HCT116 (cell line): ENCODE data around the gene COPS9. TPM values are rescaled to one million over a fixed set of nuclear protein-coding genes. Genes with fewer than 3 reads are reported as not detected.

Source experiments
- ATAC-seq: fragments of 200-7000 bp; cut with Tn5 transposase; 2 replicates; pipeline ENCODE4 v1.9.1; 2020; ENCODE audit warnings: mild to moderate bottlenecking, moderate library complexity
- BruUV-seq: library from RNA; stranded (reverse); fragments of 400-500 nt; replicated peaks from 2 replicates; lab custom pipeline; 2021; lab: Mats Ljungman, UMichigan
- CTCF ChIA-PET: fragments of 300-600 bp; sonication (Branson Sonifier 250); formaldehyde crosslinking; loops from one replicate; lab custom pipeline; 2021; ENCODE audit warnings: antibody characterized with exemption; lab: Charles Lee
- POLR2A ChIA-PET: fragments of 300-600, 350-600 bp; sonication (Branson Sonifier 250); formaldehyde crosslinking; loops from one replicate; lab custom pipeline; 2021; ENCODE audit warnings: antibody characterized with exemption; lab: Charles Lee
- RAD21 ChIA-PET, 2 experiments: fragments of 300-600 bp; sonication (Branson Sonifier 250); formaldehyde crosslinking; loops; one replicate each; lab custom pipeline; 2023; ENCODE audit warnings: low total read pairs in 2 of 2; ENCODE audit not compliant: uncharacterized antibody in 2 of 2, unreplicated experiment in 2 of 2, low non-redundant PET in 1 of 2; lab: Charles Lee
- DNase-seq: peaks from one replicate; pipeline ENCODE4 v3.0.0-alpha.2; 2010; ENCODE audit warnings: low read depth, low spot score
- H2AFZ ChIP-seq: fragments of 200-600 bp; shearing (Covaris generic), sonication (generic); 2 replicates; pipeline ENCODE4 v1.6.1; 2017; ENCODE audit warnings: low read depth, mixed run types, mixed read lengths, antibody characterized with exemption, low read length; ENCODE audit not compliant: poor library complexity, severe bottlenecking
- H3K27ac ChIP-seq: 2 replicates; pipeline ENCODE4 v1.5.1; 2012; ENCODE audit warnings: low read depth, low read length
- H3K27me3 ChIP-seq: fragments of 200-600 bp; sonication (generic); 2 replicates; pipeline ENCODE4 v1.6.1; 2016; ENCODE audit warnings: mixed run types, low read length, mixed read lengths; ENCODE audit not compliant: insufficient read depth
- H3K36me3 ChIP-seq, 2 experiments: fragments of 200-500 bp in 1 of 2; fragments of 200-600 bp in 1 of 2; sonication (Bioruptor generic) in 1 of 2; sonication (generic) in 1 of 2; 2 replicates each; pipeline versions ENCODE4 v1.5.1 to v1.6.1; 2014 to 2016; ENCODE audit warnings: low read length in 2 of 2, inconsistent platforms in 1 of 2, mixed read lengths in 1 of 2, mixed run types in 1 of 2; ENCODE audit not compliant: insufficient read depth in 2 of 2, control insufficient read depth in 1 of 2
- H3K4me1 ChIP-seq, 2 experiments: fragments of 200-600 bp in 1 of 2; sonication (generic) in 1 of 2; 2 replicates each; pipeline versions ENCODE4 v1.5.1 to v1.6.1; 2012 to 2017; ENCODE audit warnings: low read length in 2 of 2, inconsistent platforms in 1 of 2, mild to moderate bottlenecking in 1 of 2, mixed read lengths in 1 of 2, mixed run types in 1 of 2, moderate library complexity in 1 of 2; ENCODE audit not compliant: insufficient read depth in 2 of 2, control insufficient read depth in 1 of 2
- H3K4me2 ChIP-seq: fragments of 200-600 bp; sonication (generic); 2 replicates; pipeline ENCODE4 v1.6.1; 2017; ENCODE audit warnings: mixed run types, low read length, mixed read lengths
- H3K4me3 ChIP-seq, 2 experiments: fragments of 200-600 bp in 1 of 2; sonication (generic) in 1 of 2; replicated peaks in 1 of 2; 2 replicates each; pipeline ENCODE4 v1.5.1; 2011 to 2016; ENCODE audit warnings: low read length in 2 of 2, control low read depth in 1 of 2, low read depth in 1 of 2, mild to moderate bottlenecking in 1 of 2, mixed read lengths in 1 of 2, mixed run types in 1 of 2
- H3K79me2 ChIP-seq: fragments of 200-600 bp; sonication (generic); 2 replicates; pipeline ENCODE4 v1.6.1; 2017; ENCODE audit warnings: mild to moderate bottlenecking, mixed run types, low read length, moderate library complexity, mixed read lengths; ENCODE audit not compliant: insufficient read depth
- H3K9ac ChIP-seq: fragments of 200-600 bp; sonication (generic); 2 replicates; pipeline ENCODE4 v1.6.1; 2016; ENCODE audit warnings: low read length, mixed read lengths
- H3K9me2 ChIP-seq: fragments of 200-600 bp; sonication (generic), shearing (Covaris generic); 2 replicates; pipeline ENCODE4 v1.6.1; 2017; ENCODE audit warnings: mixed run types, mild to moderate bottlenecking, moderate library complexity; ENCODE audit not compliant: insufficient read depth
- H3K9me3 ChIP-seq, 2 experiments: fragments of 200-500 bp in 1 of 2; fragments of 200-600 bp in 1 of 2; sonication (Bioruptor generic) in 1 of 2; sonication (generic) in 1 of 2; 2 replicates each; pipeline ENCODE4 v1.6.1; 2014 to 2017; ENCODE audit warnings: low read length in 2 of 2, mixed read lengths in 2 of 2, inconsistent platforms in 1 of 2, low read depth in 1 of 2, mild to moderate bottlenecking in 1 of 2, mixed run types in 1 of 2, moderate library complexity in 1 of 2; ENCODE audit not compliant: control insufficient read depth in 1 of 2, insufficient read depth in 1 of 2
- H4K20me1 ChIP-seq: fragments of 200-600 bp; sonication (generic), shearing (Covaris generic); 2 replicates; pipeline ENCODE4 v1.6.1; 2017; ENCODE audit warnings: mixed run types, mild to moderate bottlenecking, moderate library complexity; ENCODE audit not compliant: insufficient read depth
- CBX3 ChIP-seq: IDR thresholded peaks from 2 replicates; pipeline ENCODE4 v1.6.1; 2012; ENCODE audit warnings: low read depth
- CEBPB ChIP-seq: IDR thresholded peaks from 2 replicates; pipeline ENCODE4 v1.6.1; 2012; ENCODE audit warnings: low read depth
- CTCF ChIP-seq, 3 experiments: fragments of 200-600 bp in 1 of 3; sonication (generic) in 1 of 3; IDR thresholded peaks in 2 of 3; conservative IDR thresholded peaks in 1 of 3; 2 replicates each; pipeline ENCODE4 v1.5.1; 2012 to 2017; ENCODE audit warnings: low read depth in 2 of 3, low read length in 2 of 3, antibody characterized with exemption in 1 of 3, borderline replicate concordance in 1 of 3, control low read depth in 1 of 3, mild to moderate bottlenecking in 1 of 3, mixed read lengths in 1 of 3, mixed run types in 1 of 3, moderate library complexity in 1 of 3; ENCODE audit not compliant: insufficient read depth in 1 of 3
- EGR1 ChIP-seq: IDR thresholded peaks from 2 replicates; pipeline ENCODE4 v1.6.1; 2012; ENCODE audit warnings: low read depth
- EZH2phosphoT487 ChIP-seq: fragments of 200-600 bp; IDR thresholded peaks from 2 replicates; pipeline ENCODE4 v1.6.1; 2018; ENCODE audit warnings: antibody characterized with exemption, borderline replicate concordance
- JUND ChIP-seq: IDR thresholded peaks from 2 replicates; pipeline ENCODE4 v1.6.1; 2012
- MAX ChIP-seq: IDR thresholded peaks from 2 replicates; pipeline ENCODE4 v1.6.1; 2012
- POLR2A ChIP-seq: IDR thresholded peaks from 2 replicates; pipeline ENCODE4 v1.7.0; 2011; ENCODE audit warnings: borderline replicate concordance; ENCODE audit not compliant: insufficient read depth, insufficient read length; ENCODE audit errors: extremely low read depth
- POLR2AphosphoS5 ChIP-seq: IDR thresholded peaks from 2 replicates; pipeline ENCODE4 v1.6.1; 2011; ENCODE audit warnings: mild to moderate bottlenecking, low read depth, low read length, moderate library complexity
- RAD21 ChIP-seq: IDR thresholded peaks from 2 replicates; pipeline ENCODE4 v1.6.1; 2012; ENCODE audit warnings: low read depth, mild to moderate bottlenecking
- SP1 ChIP-seq: IDR thresholded peaks from 2 replicates; pipeline ENCODE4 v1.6.1; 2012; ENCODE audit warnings: low read depth
- SRF ChIP-seq: IDR thresholded peaks from 2 replicates; pipeline ENCODE4 v1.6.1; 2012; ENCODE audit warnings: low read depth
- TCF7L2 ChIP-seq: IDR thresholded peaks from 2 replicates; pipeline ENCODE4 v1.7.0; 2011; ENCODE audit warnings: borderline replicate concordance, inconsistent platforms; ENCODE audit not compliant: insufficient read depth, insufficient read length; ENCODE audit errors: extremely low read depth
- YY1 ChIP-seq: IDR thresholded peaks from 2 replicates; pipeline ENCODE4 v1.6.1; 2011; ENCODE audit warnings: low read length, low read depth, moderate library complexity, mild to moderate bottlenecking; ENCODE audit not compliant: insufficient replicate concordance; ENCODE audit errors: extremely low read depth
- ZFX ChIP-seq: fragments of 450-650 bp; IDR thresholded peaks from 2 replicates; pipeline ENCODE4 v1.6.1; 2017
- intact Hi-C: fragments of 100-400 bp; cut with micrococcal nuclease; formaldehyde crosslinking; loops from 2 replicates; pipeline ENCODE4 v1.10.0; 2022
- total RNA-seq: library from RNA; stranded (reverse); gene quantifications from one replicate; pipeline ENCODE4 v1.2.1, GENCODE V29; 2021; ENCODE audit not compliant: unreplicated experiment
- TF ChIP-seq, protein P1 (sequence below): IDR thresholded peaks from 2 replicates; pipeline ENCODE4 v1.6.1; 2012
- TF ChIP-seq, protein P2 (sequence below): IDR thresholded peaks from 2 replicates; pipeline ENCODE4 v1.6.1; 2012; ENCODE audit warnings: low read depth

COPS9 gene
- total RNA-seq, 1 experiment from 2014 or later = 111 TPM

DNA sequence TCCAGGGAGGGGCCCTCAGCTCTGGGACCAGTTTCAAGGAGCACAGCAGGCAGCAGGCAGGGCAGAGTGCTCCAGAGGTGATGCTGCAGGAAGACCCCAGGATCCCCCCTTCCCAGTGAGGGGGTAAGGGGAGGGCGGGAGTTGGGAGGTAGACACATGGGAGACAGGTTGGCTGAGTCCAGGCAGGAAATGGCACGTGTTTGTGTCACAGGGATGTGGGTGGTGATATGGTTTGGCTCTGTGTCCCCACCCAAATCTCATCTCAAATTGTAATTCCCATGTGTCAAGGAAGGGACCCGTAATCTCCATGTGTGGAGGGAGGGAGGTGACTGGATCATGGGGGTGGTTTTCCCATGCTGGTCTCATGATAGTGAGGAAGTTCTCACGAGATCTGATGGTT lies 29.6 kb upstream of the COPS9 start:
- intact Hi-C loops = no loop called here
- Histone ChIP-seq H3K36me3 (no peaks in the 10 kb centered on the region), H3K9me2 (no peaks in the 10 kb centered on the region), H3K4me2 (no peak overlapping the region), H3K4me1 (no peaks in the 10 kb centered on the region), H3K4me3 (no peak overlapping the region), H3K9ac (no peak overlapping the region), H2AFZ (no peak overlapping the region), H3K27ac (no peak overlapping the region), H4K20me1 (no peaks in the 10 kb centered on the region), H3K27me3 (no peaks in the 10 kb centered on the region; the same call in 1 of the 2 replicates), H3K79me2 (no peaks in the 10 kb centered on the region), H3K9me3 (no peaks in the 10 kb centered on the region)
- ATAC-seq (no peak), DNase-seq (no peak)
- ChIA-PET RAD21 (no interaction called here), POLR2A (no interaction called here), CTCF (no interaction called here)
- TF ChIP-seq, protein P1, sequence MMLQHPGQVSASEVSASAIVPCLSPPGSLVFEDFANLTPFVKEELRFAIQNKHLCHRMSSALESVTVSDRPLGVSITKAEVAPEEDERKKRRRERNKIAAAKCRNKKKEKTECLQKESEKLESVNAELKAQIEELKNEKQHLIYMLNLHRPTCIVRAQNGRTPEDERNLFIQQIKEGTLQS = no peak
- no peak for TF ChIP-seq ZFX
- TF ChIP-seq, protein P2, sequence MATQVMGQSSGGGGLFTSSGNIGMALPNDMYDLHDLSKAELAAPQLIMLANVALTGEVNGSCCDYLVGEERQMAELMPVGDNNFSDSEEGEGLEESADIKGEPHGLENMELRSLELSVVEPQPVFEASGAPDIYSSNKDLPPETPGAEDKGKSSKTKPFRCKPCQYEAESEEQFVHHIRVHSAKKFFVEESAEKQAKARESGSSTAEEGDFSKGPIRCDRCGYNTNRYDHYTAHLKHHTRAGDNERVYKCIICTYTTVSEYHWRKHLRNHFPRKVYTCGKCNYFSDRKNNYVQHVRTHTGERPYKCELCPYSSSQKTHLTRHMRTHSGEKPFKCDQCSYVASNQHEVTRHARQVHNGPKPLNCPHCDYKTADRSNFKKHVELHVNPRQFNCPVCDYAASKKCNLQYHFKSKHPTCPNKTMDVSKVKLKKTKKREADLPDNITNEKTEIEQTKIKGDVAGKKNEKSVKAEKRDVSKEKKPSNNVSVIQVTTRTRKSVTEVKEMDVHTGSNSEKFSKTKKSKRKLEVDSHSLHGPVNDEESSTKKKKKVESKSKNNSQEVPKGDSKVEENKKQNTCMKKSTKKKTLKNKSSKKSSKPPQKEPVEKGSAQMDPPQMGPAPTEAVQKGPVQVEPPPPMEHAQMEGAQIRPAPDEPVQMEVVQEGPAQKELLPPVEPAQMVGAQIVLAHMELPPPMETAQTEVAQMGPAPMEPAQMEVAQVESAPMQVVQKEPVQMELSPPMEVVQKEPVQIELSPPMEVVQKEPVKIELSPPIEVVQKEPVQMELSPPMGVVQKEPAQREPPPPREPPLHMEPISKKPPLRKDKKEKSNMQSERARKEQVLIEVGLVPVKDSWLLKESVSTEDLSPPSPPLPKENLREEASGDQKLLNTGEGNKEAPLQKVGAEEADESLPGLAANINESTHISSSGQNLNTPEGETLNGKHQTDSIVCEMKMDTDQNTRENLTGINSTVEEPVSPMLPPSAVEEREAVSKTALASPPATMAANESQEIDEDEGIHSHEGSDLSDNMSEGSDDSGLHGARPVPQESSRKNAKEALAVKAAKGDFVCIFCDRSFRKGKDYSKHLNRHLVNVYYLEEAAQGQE = no peak
- no peak for TF ChIP-seq MAX
- no peak for TF ChIP-seq POLR2AphosphoS5
- no peak for TF ChIP-seq SRF
- no peak for TF ChIP-seq EZH2phosphoT487
- TF ChIP-seq RAD21 = no peak
- TF ChIP-seq TCF7L2 = no peak
- TF ChIP-seq POLR2A = no peak
- no peak for TF ChIP-seq JUND
- TF ChIP-seq CTCF (IDR thresholded peaks at IDR 0.05 in 2 of 3, conservative IDR thresholded peaks at IDR 0.05 in 1 of 3; ENCODE audit: borderline replicate concordance in 1 of 3, insufficient read depth in 1 of 3, low read depth in 2 of 3, low read length in 2 of 3) = no peak
- no peak for TF ChIP-seq SP1
- no peak for TF ChIP-seq YY1
- no peak for TF ChIP-seq CEBPB
- TF ChIP-seq CBX3 = no peak
- TF ChIP-seq EGR1 = no peak
- no TSS peak for BruUV-seq
